GM12878 (cell line): Measurements from ENCODE around the gene LYG2. TPM values are rescaled to one million over a fixed set of nuclear protein-coding genes. Genes with fewer than 3 reads are reported as not detected.

Experiments
- ATAC-seq: fragments of 200-7000 bp; cut with Tn5 transposase; 3 replicates; pipeline ENCODE4 v1.9.1; 2020; ENCODE audit warnings: mild to moderate bottlenecking, moderate library complexity
- BruUV-seq: library from RNA; stranded (reverse); fragments of 400-500 nt; replicated peaks from 2 replicates; lab custom pipeline; 2021; lab: Mats Ljungman, UMichigan
- CTCF ChIA-PET: fragments of 300-600 bp; sonication (Branson Sonifier 250); formaldehyde crosslinking; extraction: SDS; loops from one replicate; lab custom pipeline; 2021; ENCODE audit warnings: inconsistent platforms; lab: Yijun Ruan, JAX
- POLR2A ChIA-PET: fragments of 350-600 bp; formaldehyde crosslinking; extraction: SDS; loops from one replicate; lab custom pipeline; 2021; ENCODE audit warnings: inconsistent platforms; lab: Charles Lee
- RAD21 ChIA-PET: fragments of 300-600 bp; sonication (Branson Sonifier 250); formaldehyde crosslinking; loops from one replicate; lab custom pipeline; 2023; ENCODE audit warnings: antibody characterized with exemption; ENCODE audit not compliant: unreplicated experiment; lab: Charles Lee
- SMC1A ChIA-PET: fragments of 300-600 bp; sonication (Branson Sonifier 250); formaldehyde crosslinking; loops from one replicate; lab custom pipeline; 2023; ENCODE audit not compliant: unreplicated experiment, uncharacterized antibody; lab: Charles Lee
- DNase-seq: peaks from one replicate; pipeline ENCODE4 v3.0.0-alpha.2; 2011; ENCODE audit warnings: low read depth, low spot score
- FAIRE-seq: peaks from 3 replicates; lab custom pipeline; 2011; peaks lifted over from hg19 to GRCh38; lab: Jason Lieb, UNC
- H2AFZ ChIP-seq: 2 replicates; pipeline ENCODE4 v1.6.0; 2011; ENCODE audit warnings: low read depth, low read length, control low read depth; ENCODE audit not compliant: control insufficient read depth
- H3K27ac ChIP-seq: 2 replicates; pipeline ENCODE4 v1.5.1; 2011; ENCODE audit warnings: control low read depth; ENCODE audit not compliant: control insufficient read depth, insufficient read depth
- H3K27me3 ChIP-seq, 2 experiments: replicated peaks in 1 of 2; 2 replicates each; pipeline versions ENCODE4 v1.6.0 to v1.6.1; 2011; ENCODE audit warnings: low read length in 1 of 2; ENCODE audit not compliant: control insufficient read depth in 2 of 2, insufficient read depth in 2 of 2
- H3K36me3 ChIP-seq, 2 experiments: 2 replicates each; pipeline ENCODE4 v1.5.1; 2011; ENCODE audit warnings: low read length in 1 of 2; ENCODE audit not compliant: control insufficient read depth in 2 of 2, insufficient read depth in 2 of 2
- H3K4me1 ChIP-seq: 2 replicates; pipeline ENCODE4 v1.6.1; 2011; ENCODE audit warnings: mild to moderate bottlenecking, low read length, moderate library complexity, mixed read lengths; ENCODE audit not compliant: control insufficient read depth, insufficient read depth
- H3K4me2 ChIP-seq: 2 replicates; pipeline ENCODE4 v1.6.0; 2011; ENCODE audit warnings: control low read depth; ENCODE audit not compliant: control insufficient read depth, insufficient read depth
- H3K4me3 ChIP-seq: fragments of 200-600 bp; sonication (generic); 2 replicates; pipeline ENCODE4 v1.5.1; 2016
- H3K79me2 ChIP-seq: 2 replicates; pipeline ENCODE4 v1.6.0; 2011; ENCODE audit warnings: low read length; ENCODE audit not compliant: control insufficient read depth, insufficient read depth
- H3K9ac ChIP-seq: 2 replicates; pipeline ENCODE4 v1.8.0; 2011; ENCODE audit warnings: low read length, control low read depth, mixed read lengths; ENCODE audit not compliant: control insufficient read depth, insufficient read depth
- H3K9me3 ChIP-seq: replicated peaks from 3 replicates; pipeline ENCODE4 v1.5.1; 2011; ENCODE audit warnings: mild to moderate bottlenecking, low read length; ENCODE audit not compliant: control insufficient read depth, insufficient read depth
- H4K20me1 ChIP-seq: 2 replicates; pipeline ENCODE4 v1.6.0; 2011; ENCODE audit not compliant: control insufficient read depth, insufficient read depth
- CTCF ChIP-seq, 3 experiments: IDR thresholded peaks in 2 of 3; conservative IDR thresholded peaks in 1 of 3; 2 replicates each; pipeline ENCODE4 v1.5.1; 2011; ENCODE audit warnings: low read depth in 3 of 3, low read length in 3 of 3, mild to moderate bottlenecking in 3 of 3, control low read depth in 2 of 3, moderate library complexity in 2 of 3, inconsistent platforms in 1 of 3, mixed read lengths in 1 of 3; ENCODE audit not compliant: control insufficient read depth in 2 of 3, insufficient read depth in 1 of 3; ENCODE audit errors: extremely low read depth in 1 of 3
- CUX1 ChIP-seq: IDR thresholded peaks from 2 replicates; pipeline ENCODE4 v1.6.1; 2012; ENCODE audit warnings: improper control_type of control experiment, low read depth, low read length; ENCODE audit not compliant: insufficient replicate concordance
- EED ChIP-seq: sonication (generic); IDR thresholded peaks from 2 replicates; pipeline ENCODE4 v1.6.1; 2016; ENCODE audit warnings: antibody characterized with exemption, low read depth
- IRF4 ChIP-seq: IDR thresholded peaks from 2 replicates; pipeline ENCODE4 v1.6.1; 2011; ENCODE audit warnings: low read depth, low read length
- KAT2A ChIP-seq: conservative IDR thresholded peaks from 2 replicates; pipeline ENCODE4 v1.6.1; 2011; ENCODE audit warnings: low read depth, low read length; ENCODE audit not compliant: control insufficient read depth
- LARP7 ChIP-seq: fragments of 450-650 bp; IDR thresholded peaks from 2 replicates; pipeline ENCODE4 v1.6.1; 2017; ENCODE audit warnings: mild to moderate bottlenecking
- SMAD1 ChIP-seq: fragments of 450-650 bp; IDR thresholded peaks from 2 replicates; pipeline ENCODE4 v1.6.1; 2018; ENCODE audit warnings: mild to moderate bottlenecking, low read depth; ENCODE audit not compliant: partially characterized antibody
- STAT3 ChIP-seq: IDR thresholded peaks from 2 replicates; pipeline ENCODE4 v1.6.1; 2011; ENCODE audit warnings: low read depth, low read length, improper control_type of control experiment
- TCF3 ChIP-seq: IDR thresholded peaks from 2 replicates; pipeline ENCODE4 v1.6.1; 2012; ENCODE audit warnings: low read depth, mild to moderate bottlenecking, low read length, borderline replicate concordance; ENCODE audit not compliant: insufficient read depth
- YY1 ChIP-seq: IDR thresholded peaks from 2 replicates; pipeline ENCODE4 v1.6.1; 2011; ENCODE audit warnings: low read depth, mild to moderate bottlenecking, low read length
- ZNF207 ChIP-seq: fragments of 450-650 bp; IDR thresholded peaks from 2 replicates; pipeline ENCODE4 v1.6.1; 2014; ENCODE audit warnings: antibody characterized with exemption, mild to moderate bottlenecking, borderline replicate concordance
- WGBS: methylation state at CpG from one replicate; pipeline ENCODE4 v1.1.6; 2016; ENCODE audit warnings: low lambda C conversion rate; ENCODE audit not compliant: insufficient replicate concordance, insufficient coverage; ENCODE audit errors: missing lambda C conversion rate; 5-methylcytosine and 5-hydroxymethylcytosine counted together
- in situ Hi-C: fragments of 300-500 bp; cut with MboI; formaldehyde crosslinking; loops from 9 replicates; pipeline ENCODE4 v1.14.3; 2018; ENCODE audit warnings: mixed read lengths
- intact Hi-C: fragments of 100-400 bp; cut with micrococcal nuclease; formaldehyde crosslinking; loops from one replicate; pipeline ENCODE4 v1.14.2; 2022; ENCODE audit not compliant: unreplicated experiment
- polyA plus RNA-seq, 11 experiments: library from polyadenylated mRNA; depleted of rRNA in 4 of 11; unstranded in 6 of 11; stranded (reverse) in 5 of 11; fragments of >200 nt; fragmentation: Nextera tagmentation in 4 of 11; fragmentation: Illumina TruSeq in 1 of 11; extraction: Ambion mirVana in 4 of 11; extraction: Trizol in 1 of 11; gene quantifications; 1 replicate in 1 of 11; 2 replicates in 10 of 11; pipeline versions ENCODE4 v1.2.1 to v1.2.3, GENCODE V29; 2011 to 2016; ENCODE audit warnings: inconsistent platforms in 2 of 11, missing spikeins in 2 of 11, low read depth in 1 of 11
- total RNA-seq, 4 experiments: library from RNA; depleted of rRNA in 3 of 4; stranded (reverse); fragments of >200 nt in 3 of 4; fragmentation: Illumina TruSeq in 1 of 4; extraction: Trizol in 1 of 4; gene quantifications; 2 replicates each; pipeline versions ENCODE4 v1.2.1 to v1.2.3, GENCODE V29; 2013 to 2021
- TF ChIP-seq, protein P1 (sequence below): IDR thresholded peaks from 2 replicates; pipeline ENCODE4 v1.6.1; 2011; ENCODE audit warnings: low read depth, low read length, improper control_type of control experiment, borderline replicate concordance
- TF ChIP-seq, protein P2 (sequence below): IDR thresholded peaks from 2 replicates; pipeline ENCODE4 v1.6.1; 2012; ENCODE audit warnings: low read depth, low read length, improper control_type of control experiment
- TF ChIP-seq, protein P3 (sequence below): fragments of 450-650 bp; IDR thresholded peaks from 2 replicates; pipeline ENCODE4 v1.6.1; 2017; ENCODE audit warnings: borderline replicate concordance

The LYG2 gene
- total and polyA plus RNA-seq, 10 of the 15 experiments (the other 5 are each of a cell fraction or from before 2014, with no cell fraction given): 0.11 to 0.95 (median 0.37) TPM; not detected in 6

DNA sequence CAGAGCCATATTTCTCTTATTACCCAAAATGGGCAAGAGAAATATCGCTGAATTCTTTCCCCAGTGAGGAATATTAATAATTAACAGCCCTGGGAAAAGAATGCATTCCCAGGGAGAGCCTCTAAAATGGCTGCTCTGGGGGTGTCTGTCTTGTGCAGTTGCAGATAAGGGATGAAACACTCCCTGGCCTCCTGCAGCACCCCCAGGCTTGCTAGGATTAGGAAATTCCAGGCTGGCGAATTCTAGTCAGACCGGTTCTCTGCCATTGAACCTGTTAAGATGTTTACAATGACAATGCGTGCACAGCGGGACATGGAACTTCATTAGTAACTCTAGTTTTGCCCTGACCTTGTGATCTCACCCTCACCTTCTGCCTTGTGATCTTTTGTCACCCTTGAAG, 50.0 kb downstream of the LYG2 start:
- H3K9me3 ChIP-seq: no peaks in the 10 kb centered on the region
- H3K4me2 ChIP-seq: no peak overlapping the region
- no peak for FAIRE-seq
- no peak overlapping the region for H3K27ac ChIP-seq
- DNase-seq: no peak
- 100% methylated on average over 5 of the region's 5 CpGs for WGBS
- H3K36me3 ChIP-seq: no peaks in the 10 kb centered on the region
- ChIA-PET SMC1A (no interaction called here), POLR2A (no interaction called here), RAD21 (no interaction called here), CTCF (no interaction called here)
- ATAC-seq: no peak
- no peaks in the 10 kb centered on the region for H3K27me3 ChIP-seq
- H3K4me3 ChIP-seq: no peak overlapping the region
- no peaks in the 10 kb centered on the region for H3K79me2 ChIP-seq
- no peak overlapping the region for H3K9ac ChIP-seq
- H3K4me1 ChIP-seq: no peaks in the 10 kb centered on the region
- in situ Hi-C loops (no loop called here), intact Hi-C loops (no loop called here)
- H4K20me1 ChIP-seq: no peaks in the 10 kb centered on the region
- BruUV-seq: no TSS peak
- H2AFZ ChIP-seq: no peak overlapping the region
- TF ChIP-seq ZNF207: no peak
- no peak for TF ChIP-seq YY1
- TF ChIP-seq LARP7: no peak
- TF ChIP-seq, protein P1, sequence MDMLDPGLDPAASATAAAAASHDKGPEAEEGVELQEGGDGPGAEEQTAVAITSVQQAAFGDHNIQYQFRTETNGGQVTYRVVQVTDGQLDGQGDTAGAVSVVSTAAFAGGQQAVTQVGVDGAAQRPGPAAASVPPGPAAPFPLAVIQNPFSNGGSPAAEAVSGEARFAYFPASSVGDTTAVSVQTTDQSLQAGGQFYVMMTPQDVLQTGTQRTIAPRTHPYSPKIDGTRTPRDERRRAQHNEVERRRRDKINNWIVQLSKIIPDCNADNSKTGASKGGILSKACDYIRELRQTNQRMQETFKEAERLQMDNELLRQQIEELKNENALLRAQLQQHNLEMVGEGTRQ: no peak
- TF ChIP-seq CTCF (IDR thresholded peaks at IDR 0.05 in 2 of 3, conservative IDR thresholded peaks at IDR 0.05 in 1 of 3; ENCODE audit: control insufficient read depth in 2 of 3, extremely low read depth in 1 of 3, insufficient read depth in 1 of 3, low read depth in 3 of 3, low read length in 3 of 3): no peak
- TF ChIP-seq, protein P2, sequence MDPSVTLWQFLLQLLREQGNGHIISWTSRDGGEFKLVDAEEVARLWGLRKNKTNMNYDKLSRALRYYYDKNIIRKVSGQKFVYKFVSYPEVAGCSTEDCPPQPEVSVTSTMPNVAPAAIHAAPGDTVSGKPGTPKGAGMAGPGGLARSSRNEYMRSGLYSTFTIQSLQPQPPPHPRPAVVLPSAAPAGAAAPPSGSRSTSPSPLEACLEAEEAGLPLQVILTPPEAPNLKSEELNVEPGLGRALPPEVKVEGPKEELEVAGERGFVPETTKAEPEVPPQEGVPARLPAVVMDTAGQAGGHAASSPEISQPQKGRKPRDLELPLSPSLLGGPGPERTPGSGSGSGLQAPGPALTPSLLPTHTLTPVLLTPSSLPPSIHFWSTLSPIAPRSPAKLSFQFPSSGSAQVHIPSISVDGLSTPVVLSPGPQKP: no peak
- no peak for TF ChIP-seq EED
- no peak for TF ChIP-seq TCF3
- TF ChIP-seq CUX1: no peak
- TF ChIP-seq KAT2A: no peak
- no peak for TF ChIP-seq STAT3
- no peak for TF ChIP-seq SMAD1
- TF ChIP-seq IRF4: no peak
- TF ChIP-seq, protein P3, sequence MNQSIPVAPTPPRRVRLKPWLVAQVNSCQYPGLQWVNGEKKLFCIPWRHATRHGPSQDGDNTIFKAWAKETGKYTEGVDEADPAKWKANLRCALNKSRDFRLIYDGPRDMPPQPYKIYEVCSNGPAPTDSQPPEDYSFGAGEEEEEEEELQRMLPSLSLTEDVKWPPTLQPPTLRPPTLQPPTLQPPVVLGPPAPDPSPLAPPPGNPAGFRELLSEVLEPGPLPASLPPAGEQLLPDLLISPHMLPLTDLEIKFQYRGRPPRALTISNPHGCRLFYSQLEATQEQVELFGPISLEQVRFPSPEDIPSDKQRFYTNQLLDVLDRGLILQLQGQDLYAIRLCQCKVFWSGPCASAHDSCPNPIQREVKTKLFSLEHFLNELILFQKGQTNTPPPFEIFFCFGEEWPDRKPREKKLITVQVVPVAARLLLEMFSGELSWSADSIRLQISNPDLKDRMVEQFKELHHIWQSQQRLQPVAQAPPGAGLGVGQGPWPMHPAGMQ: no peak
